Hypothalamus (tissue), 51 donors: ENCODE results near the gene GAMT.

ENCODE experiments used
- DNase-seq, 51 donors: peaks; one replicate each; lab custom pipeline; 2025; lab: John Stamatoyannopoulos, UW

Gene GAMT

GRCh38 chr19:1434577-1435060 is 33.3 kb upstream of the GAMT start:
- no peak for DNase-seq

- DNase-seq, result no peak
These were observed 32.7 kb upstream of the GAMT start for GRCh38 chr19:1434040-1434366.

GRCh38 chr19:1433119-1434039 is 32.0 kb upstream of the GAMT start:
- no peak for DNase-seq

- no peak for DNase-seq
These were observed 31.2 kb upstream of the GAMT start for GRCh38 chr19:1432507-1432887.

- no peak for DNase-seq
These were observed 30.6 kb upstream of the GAMT start for GRCh38 chr19:1431759-1432506.

- DNase-seq, result no peak
These were observed 28.9 kb upstream of the GAMT start for GRCh38 chr19:1430246-1430645.

- no peak for DNase-seq
These were observed 28.4 kb upstream of the GAMT start for GRCh38 chr19:1429750-1430149.

- no peak for DNase-seq
These were observed 27.5 kb upstream of the GAMT start for GRCh38 chr19:1428738-1429391.

- peak in 16 of 51 donors; percentile 9 to 48 (median 38) for DNase-seq
These were observed 26.0 kb upstream of the GAMT start for GRCh38 chr19:1427221-1427920.

- no peak for DNase-seq
These were observed 25.4 kb upstream of the GAMT start for GRCh38 chr19:1426736-1427135.

GRCh38 chr19:1425902-1426301 is 24.6 kb upstream of the GAMT start:
- DNase-seq, result no peak

- DNase-seq, result no peak
These were observed 23.9 kb upstream of the GAMT start for GRCh38 chr19:1425102-1425837.

- DNase-seq, result no peak
These were observed 23.0 kb upstream of the GAMT start for GRCh38 chr19:1424192-1424955.

GRCh38 chr19:1423436-1424191 is 22.3 kb upstream of the GAMT start:
- no peak for DNase-seq

GRCh38 chr19:1422943-1423342 is 21.6 kb upstream of the GAMT start:
- DNase-seq, result no peak

GRCh38 chr19:1422360-1422759 is 21.0 kb upstream of the GAMT start:
- DNase-seq, result no peak

GRCh38 chr19:1421958-1422305 is 20.6 kb upstream of the GAMT start:
- DNase-seq, result no peak

GRCh38 chr19:1421218-1421957 is 20.0 kb upstream of the GAMT start:
- no peak for DNase-seq
